WERI-Rb-1 (cell line): Measurements from ENCODE around the gene PALM.
A peak's percentile ranks its signal among the peaks of the same experiment; 100 is the strongest.

Experiments used
- DNase-seq: peaks from one replicate; pipeline ENCODE4 v3.0.0-alpha.2; 2020
- H3K27ac ChIP-seq: fragments of 250-450 bp; sonication (Bioruptor Pico); 2 replicates; pipeline ENCODE4 v1.5.1; 2020; ENCODE audit warnings: mild to moderate bottlenecking, moderate library complexity
- H3K27me3 ChIP-seq: fragments of 250-450 bp; sonication (Bioruptor Pico); 2 replicates; pipeline ENCODE4 v1.5.1; 2021; ENCODE audit warnings: mild to moderate bottlenecking, low read depth, moderate library complexity; ENCODE audit not compliant: insufficient read depth, severe bottlenecking
- H3K36me3 ChIP-seq: fragments of 250-450 bp; sonication (Bioruptor Pico); 2 replicates; pipeline ENCODE4 v1.5.1; 2020; ENCODE audit warnings: mild to moderate bottlenecking, moderate library complexity
- H3K4me3 ChIP-seq: 2 replicates; pipeline ENCODE4 v1.5.1; 2011; ENCODE audit warnings: low read depth, mild to moderate bottlenecking, control low read depth, low read length
- H3K9me3 ChIP-seq: fragments of 250-450 bp; sonication (Bioruptor Pico); 2 replicates; pipeline ENCODE4 v1.5.1; 2021; ENCODE audit warnings: mild to moderate bottlenecking, moderate library complexity; ENCODE audit not compliant: severe bottlenecking
- TF ChIP-seq, protein P1 (sequence below): IDR thresholded peaks from 2 replicates; pipeline ENCODE4 v1.5.1; 2011; ENCODE audit warnings: low read depth, mild to moderate bottlenecking, control low read depth, inconsistent platforms, low read length

PALM gene

GRCh38 chr19:732148-733069 is 23.7 kb downstream of the PALM start:
- TF ChIP-seq, protein P1, sequence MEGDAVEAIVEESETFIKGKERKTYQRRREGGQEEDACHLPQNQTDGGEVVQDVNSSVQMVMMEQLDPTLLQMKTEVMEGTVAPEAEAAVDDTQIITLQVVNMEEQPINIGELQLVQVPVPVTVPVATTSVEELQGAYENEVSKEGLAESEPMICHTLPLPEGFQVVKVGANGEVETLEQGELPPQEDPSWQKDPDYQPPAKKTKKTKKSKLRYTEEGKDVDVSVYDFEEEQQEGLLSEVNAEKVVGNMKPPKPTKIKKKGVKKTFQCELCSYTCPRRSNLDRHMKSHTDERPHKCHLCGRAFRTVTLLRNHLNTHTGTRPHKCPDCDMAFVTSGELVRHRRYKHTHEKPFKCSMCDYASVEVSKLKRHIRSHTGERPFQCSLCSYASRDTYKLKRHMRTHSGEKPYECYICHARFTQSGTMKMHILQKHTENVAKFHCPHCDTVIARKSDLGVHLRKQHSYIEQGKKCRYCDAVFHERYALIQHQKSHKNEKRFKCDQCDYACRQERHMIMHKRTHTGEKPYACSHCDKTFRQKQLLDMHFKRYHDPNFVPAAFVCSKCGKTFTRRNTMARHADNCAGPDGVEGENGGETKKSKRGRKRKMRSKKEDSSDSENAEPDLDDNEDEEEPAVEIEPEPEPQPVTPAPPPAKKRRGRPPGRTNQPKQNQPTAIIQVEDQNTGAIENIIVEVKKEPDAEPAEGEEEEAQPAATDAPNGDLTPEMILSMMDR, result no peak
- no peaks in the 10 kb centered on the region for H3K27me3 ChIP-seq
- no peak for DNase-seq
- H3K4me3 ChIP-seq, result no peak overlapping the region
- H3K27ac ChIP-seq, result no peak overlapping the region
- H3K9me3 ChIP-seq, result no peaks in the 10 kb centered on the region
- peaks cover 61% of the 10 kb centered on the region for H3K36me3 ChIP-seq

GRCh38 chr19:734716-735115 is 26.0 kb downstream of the PALM start:
- no peak for DNase-seq
- peaks cover 46% of the 10 kb centered on the region for H3K36me3 ChIP-seq
- H3K4me3 ChIP-seq, result no peak overlapping the region
- H3K27ac ChIP-seq, result no peak overlapping the region
- H3K27me3 ChIP-seq, result no peaks in the 10 kb centered on the region
- TF ChIP-seq, protein P1, result no peak
- no peaks in the 10 kb centered on the region for H3K9me3 ChIP-seq

DNA sequence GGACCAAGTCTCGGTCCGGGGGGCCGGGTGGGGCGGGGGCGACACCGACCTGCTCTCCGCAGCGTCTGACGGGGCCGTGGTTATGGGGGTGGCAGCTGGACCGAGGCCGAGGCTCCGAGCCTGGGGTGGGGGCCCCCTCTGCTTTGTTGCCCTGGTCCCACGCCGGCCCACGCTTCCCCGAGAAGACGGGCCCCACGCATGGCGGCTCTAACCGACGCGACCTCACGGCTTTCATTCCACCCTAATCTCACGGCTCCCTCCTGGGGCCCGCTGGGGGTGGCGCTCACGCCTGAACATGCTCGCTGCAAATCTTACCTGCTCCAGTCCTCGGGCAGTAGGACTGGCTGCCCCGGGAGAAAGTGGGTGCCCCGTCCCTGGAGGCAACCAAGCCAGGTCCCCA is 27.4 kb downstream of the PALM start:
- no peaks in the 10 kb centered on the region for H3K27me3 ChIP-seq
- no peak overlapping the region for H3K27ac ChIP-seq
- H3K4me3 ChIP-seq, result no peak overlapping the region
- H3K36me3 ChIP-seq, result peaks cover 45% of the 10 kb centered on the region
- H3K9me3 ChIP-seq, result no peaks in the 10 kb centered on the region
- TF ChIP-seq, protein P1, result no peak
- DNase-seq, result no peak

- no peak overlapping the region for H3K27ac ChIP-seq
- H3K9me3 ChIP-seq, result no peaks in the 10 kb centered on the region
- TF ChIP-seq, protein P1, result peak; percentile 86
- H3K27me3 ChIP-seq, result no peaks in the 10 kb centered on the region
- DNase-seq, result peak; percentile 78
- H3K4me3 ChIP-seq, result no peak overlapping the region
- H3K36me3 ChIP-seq, result peaks cover 36% of the 10 kb centered on the region
These were observed 28.9 kb downstream of the PALM start for GRCh38 chr19:737591-738093.

GRCh38 chr19:738509-739128 is 29.9 kb downstream of the PALM start:
- H3K9me3 ChIP-seq, result no peaks in the 10 kb centered on the region
- H3K27me3 ChIP-seq, result no peaks in the 10 kb centered on the region
- no peak overlapping the region for H3K4me3 ChIP-seq
- peaks cover 35% of the 10 kb centered on the region for H3K36me3 ChIP-seq
- DNase-seq, result no peak
- H3K27ac ChIP-seq, result no peak overlapping the region
- TF ChIP-seq, protein P1, result no peak
